Smooth muscle cell (in vitro differentiated cells): ENCODE results near the gene LRCH1. TPM values are rescaled to one million over a fixed set of nuclear protein-coding genes. Genes with fewer than 3 reads are reported as not detected.

Experiments used
- DNase-seq: peaks from one replicate; lab custom pipeline; 2025; ENCODE audit not compliant: unreplicated experiment; lab: John Stamatoyannopoulos, UW
- H2AFZ ChIP-seq: fragments of 200-600 bp; sonication (generic); 2 replicates; pipeline ENCODE4 v1.6.0; 2016; ENCODE audit warnings: antibody characterized with exemption, low read depth, mild to moderate bottlenecking
- H3F3A ChIP-seq: fragments of 200-600 bp; sonication (generic); 2 replicates; pipeline ENCODE4 v1.6.0; 2017; ENCODE audit warnings: antibody characterized with exemption, low read depth
- H3K27ac ChIP-seq: fragments of 200-600 bp; sonication (generic); 2 replicates; pipeline ENCODE4 v1.5.1; 2016; ENCODE audit warnings: low read depth, mild to moderate bottlenecking
- H3K27me3 ChIP-seq: fragments of 200-600 bp; sonication (generic); 2 replicates; pipeline ENCODE4 v1.6.1; 2016; ENCODE audit warnings: low read depth, mild to moderate bottlenecking
- H3K36me3 ChIP-seq: fragments of 200-600 bp; sonication (generic); 2 replicates; pipeline ENCODE4 v1.5.1; 2016; ENCODE audit warnings: low read depth
- H3K4me1 ChIP-seq: fragments of 200-600 bp; sonication (generic); 2 replicates; pipeline ENCODE4 v1.5.1; 2016; ENCODE audit warnings: low read depth
- H3K4me2 ChIP-seq: fragments of 200-600 bp; sonication (generic); 2 replicates; pipeline ENCODE4 v1.6.0; 2016; ENCODE audit warnings: mild to moderate bottlenecking
- H3K4me3 ChIP-seq: fragments of 200-600 bp; sonication (generic); 2 replicates; pipeline ENCODE4 v1.5.1; 2016; ENCODE audit warnings: mild to moderate bottlenecking
- H3K79me2 ChIP-seq: fragments of 200-600 bp; sonication (generic); 2 replicates; pipeline ENCODE4 v1.6.0; 2016; ENCODE audit warnings: low read depth, mild to moderate bottlenecking
- H3K9ac ChIP-seq: fragments of 200-600 bp; sonication (generic); 2 replicates; pipeline ENCODE4 v1.6.0; 2016; ENCODE audit warnings: low read depth
- H3K9me3 ChIP-seq: fragments of 200-600 bp; sonication (generic); replicated peaks from 2 replicates; pipeline ENCODE4 v1.5.1; 2016; ENCODE audit warnings: low read depth
- H4K20me1 ChIP-seq: fragments of 200-600 bp; sonication (generic); 2 replicates; pipeline ENCODE4 v1.6.0; 2016; ENCODE audit warnings: low read depth
- CTCF ChIP-seq: fragments of 200-600 bp; sonication (generic); IDR thresholded peaks from 2 replicates; pipeline ENCODE4 v1.5.1; 2017; ENCODE audit warnings: borderline replicate concordance, mild to moderate bottlenecking, antibody characterized with exemption; ENCODE audit not compliant: insufficient read depth, poor library complexity, severe bottlenecking
- WGBS: methylation state at CpG from one replicate; pipeline ENCODE4 v1.1.7; 2016; ENCODE audit warnings: low lambda C conversion rate; 5-methylcytosine and 5-hydroxymethylcytosine counted together
- polyA plus RNA-seq: library from polyadenylated mRNA; unstranded; fragments of >200 nt; fragmentation: Nextera tagmentation; extraction: Ambion mirVana; gene quantifications from 2 replicates; pipeline ENCODE4 v1.2.1, GENCODE V29; 2016
- total RNA-seq: library from RNA; depleted of rRNA; stranded (reverse); fragments of >200 nt; gene quantifications from 2 replicates; pipeline ENCODE4 v1.2.3, GENCODE V29; 2014

LRCH1 gene
- total and polyA plus RNA-seq, 2 experiments from 2014 or later: 9.4 to 27.7 TPM

DNA sequence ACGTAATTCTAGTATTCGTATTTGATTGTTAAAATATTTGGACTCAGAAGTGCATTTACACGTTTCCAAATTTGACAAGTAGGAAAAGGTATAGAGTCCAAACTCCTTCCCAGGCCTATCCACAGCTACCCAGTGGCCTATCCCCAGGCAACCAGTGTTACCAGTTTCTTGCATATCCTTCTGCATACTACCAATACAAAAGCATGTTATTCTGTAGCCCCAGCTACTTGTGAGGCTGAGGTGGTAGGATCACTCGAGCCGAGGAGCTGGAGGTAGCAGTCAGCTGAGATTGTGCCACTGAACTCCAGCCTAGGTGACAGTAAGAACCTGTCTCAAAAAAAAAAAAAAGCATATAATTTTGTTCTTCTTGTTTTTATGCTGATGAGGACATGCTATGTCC is 67.1 kb downstream of the LRCH1 start:
- Histone ChIP-seq H4K20me1 (peaks cover 78% of the 10 kb centered on the region), H3K79me2 (peaks cover 70% of the 10 kb centered on the region)
- WGBS: 92% methylated on average over 5 of the region's 5 CpGs

DNA sequence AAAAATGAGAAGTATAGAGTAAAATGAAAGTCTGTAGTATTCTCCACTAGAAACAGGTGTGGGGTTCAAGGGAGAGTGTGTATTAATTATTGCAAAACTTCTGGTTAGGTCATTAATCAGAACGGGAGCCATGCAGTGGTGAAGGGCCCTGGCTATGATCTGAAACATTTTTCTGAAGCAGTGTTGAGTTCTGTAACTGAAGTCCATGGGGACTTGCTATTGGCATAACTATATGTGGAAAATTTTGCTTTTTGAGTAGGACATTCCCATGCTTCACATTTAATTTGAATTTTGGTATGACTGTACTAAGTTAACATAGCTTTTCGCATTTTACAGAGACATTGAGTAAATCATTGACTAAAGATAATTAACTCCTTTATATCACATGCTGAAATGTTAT is 67.5 kb downstream of the LRCH1 start:
- 89% methylated on average over 2 of the region's 2 CpGs for WGBS

More for the DNA sequence above, 67.1 kb downstream of the LRCH1 start:
- no peak overlapping the region for H3K9ac ChIP-seq
- no peaks in the 10 kb centered on the region for H3F3A ChIP-seq
- H3K4me3 ChIP-seq: no peak overlapping the region
- no peaks in the 10 kb centered on the region for H3K9me3 ChIP-seq
- H3K36me3 ChIP-seq: no peaks in the 10 kb centered on the region
- H3K27ac ChIP-seq: no peak overlapping the region
- H3K27me3 ChIP-seq: no peaks in the 10 kb centered on the region
- no peak for DNase-seq
- peaks cover 31% of the 10 kb centered on the region for H3K4me1 ChIP-seq
- TF ChIP-seq CTCF: no peak
- no peak overlapping the region for H3K4me2 ChIP-seq
- no peak overlapping the region for H2AFZ ChIP-seq

DNA sequence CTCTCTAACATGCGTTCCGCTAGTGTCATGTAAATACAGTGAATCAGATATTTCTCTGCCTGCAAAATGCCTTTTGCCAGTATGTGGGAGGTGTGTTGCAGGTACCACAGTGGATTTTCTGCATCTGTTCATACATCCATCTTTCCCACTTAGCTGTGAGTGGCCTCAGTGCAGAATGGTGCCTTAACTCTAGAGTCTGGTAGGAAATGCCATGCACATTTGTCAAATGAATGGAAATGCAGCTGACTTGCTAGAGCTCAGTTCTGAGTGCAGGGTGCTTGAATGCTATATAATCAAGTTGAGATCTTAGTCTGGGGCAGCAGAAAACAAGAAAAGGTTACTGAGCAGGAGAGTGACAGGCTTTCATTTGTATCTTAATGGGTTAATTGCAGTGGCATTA is 68.2 kb downstream of the LRCH1 start:
- H4K20me1 ChIP-seq: peaks cover 78% of the 10 kb centered on the region
- H3K9me3 ChIP-seq: no peaks in the 10 kb centered on the region
- no peaks in the 10 kb centered on the region for H3K27me3 ChIP-seq
- no peak overlapping the region for H3K4me3 ChIP-seq
- no peak overlapping the region for H2AFZ ChIP-seq
- H3K79me2 ChIP-seq: peaks cover 71% of the 10 kb centered on the region
- WGBS: 83% methylated on average over 2 of the region's 2 CpGs
- TF ChIP-seq CTCF: no peak
- H3F3A ChIP-seq: no peaks in the 10 kb centered on the region
- no peak overlapping the region for H3K9ac ChIP-seq
- H3K36me3 ChIP-seq: no peaks in the 10 kb centered on the region
- no peak for DNase-seq
- H3K27ac ChIP-seq: no peak overlapping the region
- peak overlapping the region; percentile 73 for H3K4me2 ChIP-seq
- H3K4me1 ChIP-seq: peaks cover 24% of the 10 kb centered on the region

More for the DNA sequence above, 67.5 kb downstream of the LRCH1 start:
- DNase-seq: no peak
- TF ChIP-seq CTCF: no peak
- H3K27me3 ChIP-seq: no peaks in the 10 kb centered on the region
- H3K4me2 ChIP-seq: peak overlapping the region; percentile 73
- peaks cover 29% of the 10 kb centered on the region for H3K4me1 ChIP-seq
- no peak overlapping the region for H3K4me3 ChIP-seq
- H2AFZ ChIP-seq: no peak overlapping the region
- H3K79me2 ChIP-seq: peaks cover 70% of the 10 kb centered on the region
- peaks cover 80% of the 10 kb centered on the region for H4K20me1 ChIP-seq
- no peaks in the 10 kb centered on the region for H3F3A ChIP-seq
- H3K9ac ChIP-seq: no peak overlapping the region
- H3K9me3 ChIP-seq: no peaks in the 10 kb centered on the region
- no peaks in the 10 kb centered on the region for H3K36me3 ChIP-seq
- no peak overlapping the region for H3K27ac ChIP-seq

DNA sequence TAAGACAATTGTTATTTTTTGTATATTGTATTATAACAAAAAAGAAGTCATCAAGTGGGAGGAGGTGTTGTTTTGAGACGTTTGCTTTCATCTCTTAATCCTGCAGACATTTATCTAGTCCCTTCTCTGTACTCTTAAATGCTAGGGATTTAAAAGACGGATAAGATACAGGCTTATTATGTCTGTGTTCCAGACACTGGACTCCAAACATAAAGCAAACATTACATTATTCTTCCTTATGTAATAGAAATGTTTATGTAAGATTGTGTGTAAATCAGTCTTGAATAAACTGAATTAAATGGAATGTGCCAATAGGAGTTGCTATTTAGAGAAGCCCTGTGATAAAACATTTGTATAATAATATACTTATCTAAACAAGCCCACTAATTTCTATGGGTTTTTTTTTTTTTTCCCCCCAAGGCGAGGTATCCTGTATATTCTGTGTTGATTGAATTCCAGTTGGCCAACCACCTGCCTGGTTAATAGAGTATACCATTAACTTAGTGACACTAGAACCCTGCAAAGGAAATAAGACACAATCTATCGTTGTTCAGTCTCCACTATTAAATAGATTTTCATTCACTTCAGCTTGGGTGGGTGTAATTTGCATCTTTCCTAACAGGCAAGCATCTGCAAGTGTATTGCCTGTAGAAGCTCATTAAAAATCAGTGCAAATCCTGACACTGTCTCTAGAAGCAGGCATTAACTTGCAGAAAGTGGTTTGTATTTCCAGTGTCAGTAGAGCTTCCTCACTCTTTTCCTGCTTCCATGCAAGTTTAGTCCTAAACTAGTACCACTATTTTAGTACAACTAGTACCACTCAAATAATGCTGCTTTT is 69.0 kb downstream of the LRCH1 start:
- no peaks in the 10 kb centered on the region for H3K9me3 ChIP-seq
- no peak overlapping the region for H3K9ac ChIP-seq
- H3K4me3 ChIP-seq: peak overlapping the region; percentile 12
- H3K27ac ChIP-seq: peak overlapping the region; percentile 38
- no peak for DNase-seq
- no peak for TF ChIP-seq CTCF
- H3K27me3 ChIP-seq: no peaks in the 10 kb centered on the region
- no peaks in the 10 kb centered on the region for H3F3A ChIP-seq
- peaks cover 78% of the 10 kb centered on the region for H4K20me1 ChIP-seq
- 31% methylated on average over 4 of the region's 4 CpGs for WGBS
- peaks cover 19% of the 10 kb centered on the region for H3K4me1 ChIP-seq
- H3K79me2 ChIP-seq: peaks cover 73% of the 10 kb centered on the region
- H3K36me3 ChIP-seq: no peaks in the 10 kb centered on the region
- H2AFZ ChIP-seq: no peak overlapping the region
- H3K4me2 ChIP-seq: peak overlapping the region; percentile 73
